ENCODE results near the gene SERPINA1.

Gene SERPINA1

GRCh38 chr14:94382716-94383596 is 5.4 kb downstream of the SERPINA1 start:
- no peak for DNase-seq (ENCODE audit: low spot score)

- no peak for DNase-seq (ENCODE audit: low spot score)
Observed at GRCh38 chr14:94382099-94382715, 6.2 kb downstream of the SERPINA1 start.

- no peak for DNase-seq (ENCODE audit: low spot score)
Observed at GRCh38 chr14:94381149-94382030, 7.0 kb downstream of the SERPINA1 start.

- DNase-seq (ENCODE audit: low spot score): no peak
Observed at GRCh38 chr14:94380225-94381148, 7.9 kb downstream of the SERPINA1 start.

DNA sequence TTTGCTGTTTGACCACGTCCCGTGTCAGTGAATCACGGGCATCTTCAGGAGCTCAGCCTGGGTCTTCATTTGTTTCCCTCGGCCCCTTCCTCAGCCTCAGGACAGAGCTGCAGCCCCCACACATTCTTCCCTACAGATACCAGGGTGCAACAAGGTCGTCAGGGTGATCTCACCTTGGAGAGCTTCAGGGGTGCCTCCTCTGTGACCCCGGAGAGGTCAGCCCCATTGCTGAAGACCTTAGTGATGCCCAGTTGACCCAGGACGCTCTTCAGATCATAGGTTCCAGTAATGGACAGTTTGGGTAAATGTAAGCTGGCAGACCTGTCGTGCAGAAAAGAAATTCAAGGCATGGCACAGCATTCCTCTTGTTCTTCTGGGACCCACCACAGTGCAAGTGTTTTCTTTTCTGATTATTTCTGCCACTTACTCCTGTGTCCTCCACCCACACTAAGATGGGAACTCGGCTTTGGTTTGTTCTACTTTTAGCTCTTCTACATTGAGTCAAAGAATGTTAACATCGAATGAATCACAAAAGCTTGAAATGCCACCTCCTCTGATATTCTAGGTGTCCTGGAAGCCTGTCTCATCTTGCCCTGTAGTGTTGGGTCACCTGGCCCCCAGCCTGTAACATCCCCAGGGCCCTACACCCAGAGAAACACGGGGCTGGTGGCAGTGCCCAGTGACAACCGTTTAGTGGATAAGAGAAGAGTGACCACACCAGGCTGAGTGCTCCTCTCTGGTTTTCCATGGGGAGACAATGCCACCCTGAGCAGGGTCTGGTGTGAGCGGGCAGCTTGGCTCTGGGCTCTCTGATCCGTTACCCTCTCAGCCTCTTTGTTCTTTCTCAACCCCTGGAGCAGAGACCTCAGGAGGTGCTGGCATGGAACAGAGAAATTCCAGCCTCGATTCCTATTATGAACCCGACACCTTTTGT is 8.8 kb downstream of the SERPINA1 start:
- no peak for DNase-seq (ENCODE audit: low spot score)

DNA sequence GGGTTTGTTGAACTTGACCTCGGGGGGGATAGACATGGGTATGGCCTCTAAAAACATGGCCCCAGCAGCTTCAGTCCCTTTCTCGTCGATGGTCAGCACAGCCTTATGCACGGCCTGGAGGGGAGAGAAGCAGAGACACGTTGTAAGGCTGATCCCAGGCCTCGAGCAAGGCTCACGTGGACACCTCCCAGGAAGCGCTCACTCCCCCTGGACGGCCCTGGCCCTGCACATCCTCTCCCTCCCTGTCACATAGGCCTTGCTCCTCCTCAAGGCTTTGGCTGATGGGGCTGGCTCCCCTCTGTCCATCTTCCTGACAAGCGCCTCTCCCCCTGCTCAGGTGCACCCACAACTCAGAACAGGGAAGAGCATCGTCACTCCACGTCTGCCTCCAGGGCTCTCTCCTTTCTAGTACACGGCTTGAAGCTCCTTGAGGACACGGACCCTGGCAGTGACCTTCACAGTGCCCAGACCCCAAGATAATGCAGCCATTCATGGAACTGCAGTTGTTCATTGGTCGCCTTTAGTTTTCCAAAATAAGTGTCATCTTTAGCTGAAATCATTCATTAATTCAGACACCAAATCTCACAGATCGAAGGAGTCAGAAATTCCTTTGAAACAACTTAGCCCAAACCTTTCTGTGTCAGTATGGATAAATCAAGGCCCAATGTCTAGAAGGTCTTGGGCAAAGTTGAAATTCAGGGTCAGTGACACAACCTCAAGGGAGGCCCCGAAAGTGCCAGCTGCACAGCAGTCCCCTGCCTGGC is 9.7 kb downstream of the SERPINA1 start:
- no peak for DNase-seq (ENCODE audit: low spot score)

GRCh38 chr14:94377866-94378470 is 10.4 kb downstream of the SERPINA1 start:
- DNase-seq (ENCODE audit: low spot score): no peak

DNA sequence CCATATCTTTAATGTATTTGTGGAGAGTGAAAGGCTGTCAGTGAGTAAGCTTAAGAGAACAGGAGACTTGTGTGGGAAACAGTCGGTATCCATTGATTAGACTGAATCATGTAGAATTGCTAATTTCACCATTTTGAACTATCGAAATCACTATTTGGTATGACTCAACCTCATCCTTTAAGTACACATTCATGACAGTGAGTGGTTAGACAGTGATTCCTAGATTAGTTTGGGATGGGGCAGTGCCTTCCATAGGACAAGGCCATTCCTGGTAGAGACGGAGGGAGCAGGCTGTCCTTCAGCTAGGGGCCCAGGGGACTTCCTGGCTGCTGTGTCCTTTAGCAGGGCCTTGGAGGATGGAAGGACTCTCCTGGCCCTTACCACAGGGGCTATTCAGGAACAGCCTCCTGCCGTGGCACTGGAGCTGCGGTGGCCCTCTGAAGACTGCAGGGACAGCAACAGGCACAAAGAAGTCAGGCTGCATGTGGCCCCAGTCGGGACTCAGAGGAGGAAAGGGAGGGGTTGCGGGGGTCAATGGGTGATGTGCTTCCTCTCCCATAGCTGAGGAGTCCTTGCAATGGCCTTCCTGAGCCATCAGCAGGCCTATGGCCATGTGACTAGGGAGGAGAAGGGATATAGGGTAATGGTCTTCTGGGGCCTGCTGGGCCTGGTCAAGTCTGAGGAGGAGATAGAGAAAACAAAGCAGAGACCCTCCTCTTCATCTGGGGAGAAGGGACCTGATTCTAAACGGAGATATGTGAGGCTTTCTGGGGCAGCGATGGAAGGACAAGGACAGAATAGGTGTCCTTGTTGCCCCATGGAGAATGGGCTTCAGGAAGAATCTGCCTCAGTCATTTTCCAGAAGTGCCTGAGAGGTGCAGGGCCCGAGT is 11.2 kb downstream of the SERPINA1 start:
- DNase-seq (ENCODE audit: low spot score): no peak

DNA sequence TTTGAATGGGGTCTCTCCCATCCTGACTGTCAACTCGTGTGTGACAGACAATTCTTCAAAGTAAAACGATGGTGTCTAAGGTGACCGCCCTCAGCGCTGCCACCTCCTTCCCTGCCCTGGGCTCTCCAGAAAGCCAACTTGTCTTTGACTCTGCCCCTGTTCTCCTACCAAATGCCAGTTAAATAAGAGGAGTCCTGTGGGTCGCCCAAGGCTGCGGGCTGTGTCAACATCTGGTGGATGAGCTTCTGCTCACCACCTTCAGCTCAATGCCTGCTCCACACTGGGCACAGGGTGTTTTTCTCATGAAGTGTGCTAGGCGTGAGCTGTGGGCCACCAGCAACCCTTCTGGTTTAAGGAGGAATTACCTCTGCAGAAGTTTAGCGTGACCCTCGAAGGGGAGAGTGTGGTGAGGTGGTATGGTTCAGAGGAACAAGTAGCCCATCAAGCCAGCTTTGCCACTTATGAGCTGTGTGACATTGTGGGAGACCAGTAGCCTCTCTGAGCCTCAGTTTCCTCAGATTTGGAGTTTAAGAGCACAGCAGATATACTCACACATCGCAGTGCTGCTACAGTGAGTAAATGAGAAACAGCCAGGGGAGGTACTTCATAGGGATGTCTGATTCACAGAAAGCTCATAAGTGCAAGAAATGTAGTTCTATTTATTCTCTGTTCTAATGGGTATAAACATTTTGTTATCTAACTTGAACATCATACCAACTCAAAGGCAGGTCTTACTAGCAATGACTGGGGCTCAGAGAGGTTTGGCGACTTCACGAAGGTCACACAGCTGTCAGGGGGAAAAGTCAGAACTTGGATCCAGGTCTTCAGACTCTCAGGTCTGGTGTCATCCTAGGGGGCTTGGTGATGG is 12.1 kb downstream of the SERPINA1 start:
- DNase-seq (ENCODE audit: low spot score): no peak

GRCh38 chr14:94375552-94376107 is 12.8 kb downstream of the SERPINA1 start:
- DNase-seq (ENCODE audit: low spot score): no peak

DNA sequence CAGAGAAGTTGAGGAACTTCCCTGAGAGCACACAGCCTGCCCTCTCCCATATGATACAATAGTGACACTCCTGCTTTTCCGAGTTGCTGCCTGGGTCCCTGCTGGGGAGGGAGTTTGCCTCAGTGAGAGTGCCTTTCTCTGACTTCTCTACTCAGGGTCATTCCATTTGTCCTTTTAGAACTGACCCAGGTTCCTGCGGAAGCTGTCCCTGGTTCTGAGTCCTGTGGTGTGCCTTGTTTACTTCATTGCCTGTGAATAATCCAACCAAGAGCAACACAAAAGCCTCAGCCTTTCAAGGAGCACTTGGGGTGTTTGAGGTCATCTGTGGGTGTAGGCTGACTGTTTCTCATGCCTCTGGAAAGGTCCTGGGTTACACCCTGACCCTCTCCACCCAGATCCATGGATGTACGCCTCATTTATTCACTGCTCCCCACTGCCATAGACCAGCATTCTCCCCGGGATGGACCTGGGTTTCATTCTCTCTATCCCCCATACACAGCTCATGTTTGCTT is 13.6 kb downstream of the SERPINA1 start:
- no peak for DNase-seq (ENCODE audit: low spot score)

DNA sequence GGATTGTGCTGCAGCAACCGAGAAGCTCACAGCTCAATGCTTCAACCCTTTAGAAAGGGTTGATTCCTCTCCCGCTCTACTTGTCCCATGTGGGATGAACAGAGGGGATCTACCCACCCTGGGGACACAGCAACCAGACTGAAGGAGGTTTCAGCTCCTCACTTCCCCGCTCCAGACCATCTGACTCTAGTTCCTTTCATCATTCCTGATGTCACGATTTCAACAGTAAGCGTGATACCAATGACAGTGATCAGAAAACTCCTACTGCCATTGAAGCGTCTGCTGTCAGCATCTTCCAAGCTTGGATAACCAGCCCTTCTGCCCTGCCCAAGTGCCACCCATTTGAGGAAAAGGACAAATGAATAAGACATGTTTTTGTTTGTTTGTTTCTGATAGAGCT is 14.3 kb downstream of the SERPINA1 start:
- no peak for DNase-seq (ENCODE audit: low spot score)

GRCh38 chr14:94373708-94374107 is 14.7 kb downstream of the SERPINA1 start:
- no peak for DNase-seq (ENCODE audit: low spot score)

DNA sequence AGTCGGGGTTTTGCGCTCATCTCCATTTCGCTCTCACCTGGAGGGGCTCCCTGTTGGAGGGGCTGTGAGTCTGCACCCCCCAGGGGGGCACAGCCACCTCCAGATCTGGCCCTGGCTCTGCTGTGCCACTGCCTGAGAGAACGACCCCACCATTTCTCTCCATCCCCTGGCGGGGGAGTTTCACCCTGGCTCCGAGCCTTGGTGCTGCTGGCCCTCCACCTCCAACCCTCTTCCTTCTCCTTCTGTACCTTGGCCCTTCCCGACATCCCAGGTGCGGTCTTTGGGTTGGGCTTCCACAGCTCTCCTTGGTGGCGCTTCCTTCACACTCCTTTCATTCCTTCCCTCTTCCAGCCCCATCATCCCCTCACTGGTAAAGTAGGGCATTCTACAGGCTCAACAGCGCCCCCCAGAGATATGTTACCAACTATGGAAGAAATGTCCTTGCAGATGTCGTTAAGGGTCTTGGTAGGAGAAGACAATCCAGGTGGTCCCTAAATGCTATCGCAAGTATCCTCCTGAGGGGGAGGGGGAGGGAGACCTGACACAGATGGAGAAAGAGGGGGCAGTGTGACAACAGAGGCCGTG is 16.3 kb downstream of the SERPINA1 start:
- DNase-seq (ENCODE audit: low spot score): no peak

GRCh38 chr14:94370524-94370910 is 17.9 kb downstream of the SERPINA1 start:
- no peak for DNase-seq (ENCODE audit: low spot score)
